NCI-H2081 treated with DMSO at 0.1 percent for 48 hours (cell line): ENCODE results near the gene SRP9.
A peak's percentile ranks its signal among the peaks of the same experiment; 100 is the strongest.

ENCODE experiments used
- DNase-seq: peaks from one replicate; lab custom pipeline; 2025; lab: John Stamatoyannopoulos, UW

The SRP9 gene

GRCh38 chr1:225777583-225778336, at the start of gene SRP9:
Gene SRP9 (plus strand): TSS chr1:225777826. CDS start chr1:225777941, 115 bp downstream.
- DNase-seq = peak; percentile 91

- no peak for DNase-seq
Observed at GRCh38 chr1:225731491-225731890, 46.1 kb upstream of the SRP9 start.

GRCh38 chr1:225733254-225733653, 44.4 kb upstream of the SRP9 start:
- DNase-seq = no peak

GRCh38 chr1:225735252-225736149, 42.1 kb upstream of the SRP9 start:
- no peak for DNase-seq

- no peak for DNase-seq
Observed at GRCh38 chr1:225736437-225737098, 41.1 kb upstream of the SRP9 start.

- no peak for DNase-seq
Observed at GRCh38 chr1:225737161-225737560, 40.5 kb upstream of the SRP9 start.

- no peak for DNase-seq
Observed at GRCh38 chr1:225737866-225738265, 39.8 kb upstream of the SRP9 start.

GRCh38 chr1:225738763-225739162, 38.9 kb upstream of the SRP9 start:
- DNase-seq = no peak

- no peak for DNase-seq
Observed at GRCh38 chr1:225739542-225740107, 38.0 kb upstream of the SRP9 start.

GRCh38 chr1:225744745-225745144, 32.9 kb upstream of the SRP9 start:
- DNase-seq = no peak

- DNase-seq = no peak
Observed at GRCh38 chr1:225745273-225745672, 32.4 kb upstream of the SRP9 start.

- DNase-seq = peak; percentile 83
Observed at GRCh38 chr1:225746361-225747179, 31.1 kb upstream of the SRP9 start.

- no peak for DNase-seq
Observed at GRCh38 chr1:225747566-225747965, 30.1 kb upstream of the SRP9 start.

GRCh38 chr1:225748529-225748928, 29.1 kb upstream of the SRP9 start:
- no peak for DNase-seq

- no peak for DNase-seq
Observed at GRCh38 chr1:225749706-225750105, 27.9 kb upstream of the SRP9 start.

GRCh38 chr1:225750420-225750819, 27.2 kb upstream of the SRP9 start:
- DNase-seq = no peak

- no peak for DNase-seq
Observed at GRCh38 chr1:225750875-225751824, 26.5 kb upstream of the SRP9 start.

GRCh38 chr1:225752245-225752644, 25.4 kb upstream of the SRP9 start:
- no peak for DNase-seq

GRCh38 chr1:225754940-225755641, 22.5 kb upstream of the SRP9 start:
- DNase-seq = no peak
